NCI-H2029 treated with DMSO at 0.1 percent for 48 hours (cell line): Measurements from ENCODE around the gene GLG1.
"Not testable (repeated sequence)": the region's sequence is repeated elsewhere in the genome, so short reads cannot be mapped to it uniquely, and the experiment has no call there.

Experiments used
- DNase-seq: peaks from one replicate; lab custom pipeline; 2025; lab: John Stamatoyannopoulos, UW

The GLG1 gene

GRCh38 chr16:74409185-74409981, 197.5 kb downstream of the GLG1 start:
- not testable (repeated sequence) for DNase-seq

- not testable (repeated sequence) for DNase-seq
These were observed 199.6 kb downstream of the GLG1 start for GRCh38 chr16:74407362-74407705.

GRCh38 chr16:74406600-74407361, 200.1 kb downstream of the GLG1 start:
- DNase-seq, result not testable (repeated sequence)

DNA sequence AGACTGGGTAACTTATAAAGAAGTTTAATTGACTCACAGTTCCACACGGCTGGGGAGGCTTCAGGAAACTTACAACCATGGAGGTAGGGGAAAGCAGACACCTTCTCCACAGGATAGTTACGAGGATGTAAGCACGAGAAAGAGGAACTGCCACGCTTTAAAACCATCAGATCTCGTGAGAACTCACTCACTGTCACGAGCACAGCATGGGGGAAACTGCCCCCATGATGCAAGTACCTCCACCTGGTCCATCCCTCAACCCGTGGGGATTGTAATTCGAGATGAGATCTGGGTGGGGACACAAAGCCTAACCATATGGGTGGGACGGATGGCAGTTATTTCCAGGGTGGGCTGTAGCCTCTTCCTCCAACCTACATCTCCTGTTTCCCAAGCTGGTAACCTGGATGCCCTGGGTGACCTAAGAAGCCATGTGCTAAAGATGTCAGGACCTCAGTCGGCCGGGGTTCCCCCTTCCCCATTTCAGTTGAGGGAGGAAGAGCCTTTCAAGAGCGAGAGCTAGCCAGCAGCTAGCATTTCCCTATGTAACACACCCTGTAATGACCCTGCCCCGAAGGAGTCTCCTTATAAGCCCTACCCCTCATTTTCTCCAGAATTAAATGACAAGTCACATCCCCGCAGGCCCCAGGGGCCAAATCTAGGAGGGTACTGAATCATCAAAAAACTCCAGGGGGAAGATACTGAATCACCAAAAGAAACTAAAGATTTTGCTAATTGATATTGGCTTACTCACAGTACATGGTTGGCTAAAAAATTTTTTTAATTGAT, 202.6 kb downstream of the GLG1 start:
- DNase-seq, result not testable (repeated sequence)

GRCh38 chr16:74400238-74400637, 206.7 kb downstream of the GLG1 start:
- DNase-seq, result not testable (repeated sequence)

- not testable (repeated sequence) for DNase-seq
These were observed 208.6 kb downstream of the GLG1 start for GRCh38 chr16:74398212-74398895.
